RWPE2 (cell line): ENCODE measurements around the gene ECI1.

Experiments used
- ATAC-seq: fragments of 200-7000 bp; cut with Tn5 transposase; 3 replicates; pipeline ENCODE4 v1.9.1; 2021; ENCODE audit warnings: low read depth
- DNase-seq: peaks from one replicate; pipeline ENCODE4 v3.0.0-alpha.2; 2020; ENCODE audit warnings: low spot score
- H3K27ac ChIP-seq: fragments of 450-650 bp; 2 replicates; pipeline ENCODE4 v1.5.1; 2017; ENCODE audit warnings: mild to moderate bottlenecking; ENCODE audit not compliant: poor library complexity, severe bottlenecking
- H3K27me3 ChIP-seq: fragments of 250-450 bp; sonication (Bioruptor Pico); 2 replicates; pipeline ENCODE4 v1.5.1; 2021; ENCODE audit warnings: mild to moderate bottlenecking, moderate library complexity; ENCODE audit not compliant: insufficient read depth, poor library complexity, severe bottlenecking
- H3K36me3 ChIP-seq: fragments of 250-450 bp; sonication (Bioruptor Pico); 2 replicates; pipeline ENCODE4 v1.5.1; 2020; ENCODE audit warnings: low read depth, mild to moderate bottlenecking, moderate library complexity
- H3K4me1 ChIP-seq: fragments of 250-450 bp; sonication (Bioruptor Pico); 2 replicates; pipeline ENCODE4 v1.5.1; 2021; ENCODE audit warnings: mild to moderate bottlenecking, moderate library complexity; ENCODE audit not compliant: insufficient read depth, poor library complexity, severe bottlenecking
- H3K4me3 ChIP-seq: fragments of 250-450 bp; sonication (Bioruptor Pico); 2 replicates; pipeline ENCODE4 v1.5.1; 2021; ENCODE audit warnings: mild to moderate bottlenecking, moderate library complexity; ENCODE audit not compliant: severe bottlenecking
- H3K9me3 ChIP-seq: fragments of 250-450 bp; sonication (Bioruptor Pico); 2 replicates; pipeline ENCODE4 v1.5.1; 2021; ENCODE audit warnings: mild to moderate bottlenecking, moderate library complexity; ENCODE audit not compliant: severe bottlenecking
- CTCF ChIP-seq: fragments of 450-650 bp; IDR thresholded peaks from one replicate; pipeline ENCODE4 v1.5.1; 2017; ENCODE audit warnings: mild to moderate bottlenecking, moderate library complexity; ENCODE audit not compliant: poor library complexity, severe bottlenecking

Gene ECI1

GRCh38 chr16:2288726-2289125 lies 37.3 kb upstream of the ECI1 start:
- no peak for DNase-seq
- Histone ChIP-seq H3K4me3 (no peak overlapping the region), H3K36me3 (no peaks in the 10 kb centered on the region), H3K9me3 (no peaks in the 10 kb centered on the region), H3K4me1 (no peaks in the 10 kb centered on the region), H3K27me3 (no peaks in the 10 kb centered on the region), H3K27ac (no peak overlapping the region)
- no peak for ATAC-seq
- TF ChIP-seq CTCF, result no peak

DNA sequence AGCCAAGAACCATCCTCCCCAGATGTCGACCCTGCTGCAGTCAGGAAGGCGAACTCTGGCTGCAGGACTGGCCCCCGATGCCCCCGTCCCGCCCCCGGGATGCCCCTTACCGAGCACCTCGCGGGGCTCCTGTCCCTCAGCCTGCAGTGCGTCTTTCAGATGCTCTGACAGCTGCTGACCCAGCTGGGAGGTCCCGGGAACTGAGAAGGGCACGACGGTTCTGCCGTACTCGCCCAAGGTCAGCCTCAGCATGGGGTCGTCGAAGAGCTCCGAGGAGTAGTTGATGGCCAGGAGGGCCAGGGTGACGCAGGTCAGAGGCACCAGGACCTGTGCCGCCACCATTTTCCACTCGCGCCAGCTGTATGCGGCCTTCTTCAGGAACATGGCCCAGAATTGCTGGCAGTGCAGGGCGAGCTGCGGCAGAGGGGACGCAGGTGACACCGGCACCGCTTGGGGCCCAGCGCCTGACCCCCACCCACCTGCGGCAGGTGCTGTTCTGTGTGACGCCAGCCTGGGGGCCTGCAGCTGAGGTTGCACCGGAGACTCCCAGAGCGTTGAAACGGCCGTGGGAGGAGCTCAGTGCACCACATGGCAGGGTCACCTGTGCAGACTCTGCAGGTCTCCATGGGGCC lies 36.6 kb upstream of the ECI1 start:
- no peaks in the 10 kb centered on the region for H3K27me3 ChIP-seq
- no peak for TF ChIP-seq CTCF
- H3K27ac ChIP-seq, result no peak overlapping the region
- no peak overlapping the region for H3K4me3 ChIP-seq
- H3K4me1 ChIP-seq, result no peaks in the 10 kb centered on the region
- DNase-seq, result no peak
- H3K9me3 ChIP-seq, result no peaks in the 10 kb centered on the region
- no peaks in the 10 kb centered on the region for H3K36me3 ChIP-seq
- ATAC-seq, result no peak

DNA sequence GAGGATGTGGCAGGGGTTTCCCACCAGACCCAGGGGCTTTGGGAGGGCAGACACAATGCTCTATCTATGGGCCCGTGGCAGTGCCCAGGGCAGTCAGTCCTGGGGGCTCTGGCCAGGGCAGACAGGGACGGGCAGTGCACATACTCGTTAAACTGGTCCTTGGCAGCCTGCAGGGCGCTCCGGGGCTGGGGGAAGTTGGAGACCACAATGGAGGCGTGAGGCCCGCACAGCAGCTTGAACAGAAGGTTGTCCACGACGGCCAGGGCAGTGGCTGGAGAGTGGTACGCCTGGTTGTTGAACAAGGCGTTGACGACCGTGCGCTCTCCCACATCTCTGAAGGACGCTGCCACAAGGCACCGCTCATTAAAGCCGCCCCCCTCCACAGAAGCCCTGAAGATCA lies 35.2 kb upstream of the ECI1 start:
- Histone ChIP-seq H3K36me3 (no peaks in the 10 kb centered on the region), H3K4me1 (no peaks in the 10 kb centered on the region), H3K9me3 (no peaks in the 10 kb centered on the region), H3K4me3 (no peak overlapping the region), H3K27me3 (no peaks in the 10 kb centered on the region), H3K27ac (no peak overlapping the region)
- no peak for TF ChIP-seq CTCF
- DNase-seq, result no peak
- no peak for ATAC-seq

DNA sequence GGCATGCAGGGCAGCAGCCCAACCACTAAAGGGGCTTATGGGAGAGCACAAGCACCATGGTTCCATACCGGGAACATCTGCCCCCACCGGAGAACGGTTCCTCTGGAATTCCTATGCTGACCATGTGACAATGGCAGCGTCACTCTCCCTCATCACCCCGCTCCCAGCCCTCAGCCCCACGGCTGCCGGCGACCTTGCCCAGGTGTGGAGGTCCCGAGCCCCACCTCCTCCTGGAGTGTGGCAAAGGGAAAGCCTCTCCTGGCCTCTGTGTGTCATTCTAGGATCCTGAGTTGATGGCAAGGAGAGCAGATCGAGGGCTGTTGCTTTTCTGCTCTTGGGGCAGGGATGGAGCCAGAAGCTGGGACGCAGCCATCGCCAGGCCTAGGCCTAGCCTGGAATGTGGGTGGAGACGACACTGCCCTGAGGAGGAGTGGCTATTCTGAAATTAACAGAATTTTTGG lies 34.4 kb upstream of the ECI1 start:
- Histone ChIP-seq H3K4me1 (no peaks in the 10 kb centered on the region), H3K27me3 (no peaks in the 10 kb centered on the region), H3K9me3 (no peaks in the 10 kb centered on the region), H3K4me3 (no peak overlapping the region), H3K36me3 (no peaks in the 10 kb centered on the region), H3K27ac (no peak overlapping the region)
- DNase-seq, result no peak
- no peak for ATAC-seq
- TF ChIP-seq CTCF, result no peak

GRCh38 chr16:2284797-2285576 lies 33.6 kb upstream of the ECI1 start:
- no peak overlapping the region for H3K4me3 ChIP-seq
- no peaks in the 10 kb centered on the region for H3K4me1 ChIP-seq
- no peak for TF ChIP-seq CTCF
- no peak overlapping the region for H3K27ac ChIP-seq
- no peaks in the 10 kb centered on the region for H3K36me3 ChIP-seq
- no peaks in the 10 kb centered on the region for H3K27me3 ChIP-seq
- ATAC-seq (no peak), DNase-seq (no peak)
- no peaks in the 10 kb centered on the region for H3K9me3 ChIP-seq
